Gastroesophageal sphincter (tissue), 3 donors: ENCODE results near the gene IRF2BP2.

Experiments
- EP300 ChIP-seq: sonication (generic); formaldehyde crosslinking; IDR thresholded peaks from one replicate; pipeline ENCODE4 v1.6.1; 2017; ENCODE audit warnings: antibody characterized with exemption, mild to moderate bottlenecking
- POLR2A ChIP-seq, 2 donors: fragments of 450-650 bp; IDR thresholded peaks; one replicate each; pipeline ENCODE4 v1.6.1; 2017; ENCODE audit warnings: antibody characterized with exemption in 2 of 2, mild to moderate bottlenecking in 2 of 2, moderate library complexity in 1 of 2
- POLR2AphosphoS5 ChIP-seq: sonication (generic); formaldehyde crosslinking; IDR thresholded peaks from one replicate; pipeline ENCODE4 v1.6.1; 2017; ENCODE audit warnings: antibody characterized with exemption
- TF ChIP-seq, protein P1 (sequence below), 4 experiments: fragments of 200-600 bp in 2 of 4; fragments of 450-650 bp in 2 of 4; sonication (generic) in 1 of 4; IDR thresholded peaks; one replicate each; pipeline ENCODE4 v1.5.1; 2017 to 2019; ENCODE audit warnings: antibody characterized with exemption in 4 of 4, mild to moderate bottlenecking in 2 of 4, moderate library complexity in 2 of 4

DNA sequence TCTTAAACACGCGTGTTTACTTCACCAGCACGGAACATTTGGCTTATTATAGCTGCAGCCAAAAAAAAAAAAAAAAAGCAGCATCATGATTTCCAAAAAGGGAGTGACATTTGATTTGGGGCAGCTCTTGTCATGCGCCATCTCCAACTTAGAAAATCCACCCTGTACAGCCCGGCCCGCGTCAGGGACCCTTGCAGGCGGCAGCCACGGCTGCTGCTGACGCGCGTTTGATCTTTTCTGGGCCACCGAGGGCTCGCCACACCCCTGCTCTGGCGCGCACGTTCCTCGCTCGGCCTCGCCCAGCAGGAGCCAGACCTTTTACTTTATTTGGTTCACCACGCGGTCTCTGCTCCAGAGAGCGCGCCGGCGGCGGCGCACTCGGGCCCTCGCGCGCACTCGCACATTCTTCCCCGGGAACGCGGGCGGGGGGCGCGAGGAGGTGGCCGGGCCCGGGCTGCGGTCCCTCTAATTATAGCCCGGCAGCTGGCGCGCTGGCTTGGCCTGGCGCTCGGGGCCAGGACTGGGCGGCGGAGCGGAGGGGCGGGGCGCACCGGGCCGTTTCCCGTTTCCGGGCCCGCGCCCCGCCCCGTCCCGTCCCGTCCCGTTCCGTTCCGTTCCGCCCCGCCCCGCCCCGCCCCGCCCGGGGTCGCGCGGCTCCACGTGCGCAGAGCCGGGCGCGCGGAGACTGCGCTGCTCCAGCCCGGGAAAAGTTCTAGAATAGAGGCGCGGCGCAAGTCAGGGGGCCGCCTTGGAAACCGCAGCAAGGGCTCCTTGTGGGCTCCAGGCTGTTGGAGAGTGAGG, 10.2 kb downstream of the IRF2BP2 start:
- TF ChIP-seq, protein P1, sequence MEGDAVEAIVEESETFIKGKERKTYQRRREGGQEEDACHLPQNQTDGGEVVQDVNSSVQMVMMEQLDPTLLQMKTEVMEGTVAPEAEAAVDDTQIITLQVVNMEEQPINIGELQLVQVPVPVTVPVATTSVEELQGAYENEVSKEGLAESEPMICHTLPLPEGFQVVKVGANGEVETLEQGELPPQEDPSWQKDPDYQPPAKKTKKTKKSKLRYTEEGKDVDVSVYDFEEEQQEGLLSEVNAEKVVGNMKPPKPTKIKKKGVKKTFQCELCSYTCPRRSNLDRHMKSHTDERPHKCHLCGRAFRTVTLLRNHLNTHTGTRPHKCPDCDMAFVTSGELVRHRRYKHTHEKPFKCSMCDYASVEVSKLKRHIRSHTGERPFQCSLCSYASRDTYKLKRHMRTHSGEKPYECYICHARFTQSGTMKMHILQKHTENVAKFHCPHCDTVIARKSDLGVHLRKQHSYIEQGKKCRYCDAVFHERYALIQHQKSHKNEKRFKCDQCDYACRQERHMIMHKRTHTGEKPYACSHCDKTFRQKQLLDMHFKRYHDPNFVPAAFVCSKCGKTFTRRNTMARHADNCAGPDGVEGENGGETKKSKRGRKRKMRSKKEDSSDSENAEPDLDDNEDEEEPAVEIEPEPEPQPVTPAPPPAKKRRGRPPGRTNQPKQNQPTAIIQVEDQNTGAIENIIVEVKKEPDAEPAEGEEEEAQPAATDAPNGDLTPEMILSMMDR (IDR thresholded peaks at IDR 0.05), result peak in 1 of 4 experiments; percentile 22
- peak; percentile 77 for TF ChIP-seq POLR2AphosphoS5
- TF ChIP-seq EP300, result peak; percentile 93
- peak; percentile 80 to 89 for TF ChIP-seq POLR2A (IDR thresholded peaks at IDR 0.05)
